ENCODE measurements around the gene UTP14C. TPM values are rescaled to one million over a fixed set of nuclear protein-coding genes. Genes with fewer than 3 reads are reported as not detected.
A peak's percentile ranks its signal among the peaks of the same experiment; 100 is the strongest.

UTP14C gene
- total RNA-seq, 1 donor from 2014 or later, result 19.1 TPM

DNA sequence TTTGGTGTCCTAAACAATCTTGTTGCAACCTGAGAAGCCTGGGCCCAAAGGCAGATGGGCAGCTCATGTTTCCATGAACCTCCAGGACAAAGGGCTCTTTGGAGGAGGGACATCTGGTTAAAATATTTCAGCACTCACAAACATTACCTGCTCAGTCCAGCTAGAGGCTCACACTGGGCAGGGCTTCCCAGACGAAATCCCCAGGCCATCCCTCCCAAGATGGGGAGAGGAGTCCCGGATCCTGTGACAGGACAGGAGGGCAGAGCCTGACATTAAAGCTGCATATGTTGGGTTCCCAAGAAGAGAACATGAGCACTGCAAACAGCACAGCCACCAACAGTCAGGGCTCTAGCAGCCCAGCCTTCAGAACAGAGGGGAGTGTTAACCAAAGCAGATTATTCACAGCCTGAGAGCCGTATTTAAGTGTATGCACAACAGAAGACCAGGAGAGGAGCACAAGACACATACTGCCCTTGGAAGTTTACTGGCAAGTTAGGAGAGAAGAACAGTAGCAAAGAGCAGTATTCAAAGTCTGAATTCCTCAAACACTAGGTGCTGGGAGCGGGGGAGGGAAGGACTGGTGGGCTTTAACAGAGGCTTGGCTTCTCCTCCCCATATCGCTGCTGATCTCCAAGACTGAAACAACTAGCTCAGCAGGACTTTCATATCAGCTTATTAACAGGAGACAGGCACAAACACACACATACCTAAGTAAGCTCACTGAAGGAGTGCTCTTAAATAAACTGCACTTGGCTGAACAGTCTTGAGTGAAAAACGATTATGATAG is 25.6 kb upstream of the UTP14C start:
- TF ChIP-seq, protein P1, sequence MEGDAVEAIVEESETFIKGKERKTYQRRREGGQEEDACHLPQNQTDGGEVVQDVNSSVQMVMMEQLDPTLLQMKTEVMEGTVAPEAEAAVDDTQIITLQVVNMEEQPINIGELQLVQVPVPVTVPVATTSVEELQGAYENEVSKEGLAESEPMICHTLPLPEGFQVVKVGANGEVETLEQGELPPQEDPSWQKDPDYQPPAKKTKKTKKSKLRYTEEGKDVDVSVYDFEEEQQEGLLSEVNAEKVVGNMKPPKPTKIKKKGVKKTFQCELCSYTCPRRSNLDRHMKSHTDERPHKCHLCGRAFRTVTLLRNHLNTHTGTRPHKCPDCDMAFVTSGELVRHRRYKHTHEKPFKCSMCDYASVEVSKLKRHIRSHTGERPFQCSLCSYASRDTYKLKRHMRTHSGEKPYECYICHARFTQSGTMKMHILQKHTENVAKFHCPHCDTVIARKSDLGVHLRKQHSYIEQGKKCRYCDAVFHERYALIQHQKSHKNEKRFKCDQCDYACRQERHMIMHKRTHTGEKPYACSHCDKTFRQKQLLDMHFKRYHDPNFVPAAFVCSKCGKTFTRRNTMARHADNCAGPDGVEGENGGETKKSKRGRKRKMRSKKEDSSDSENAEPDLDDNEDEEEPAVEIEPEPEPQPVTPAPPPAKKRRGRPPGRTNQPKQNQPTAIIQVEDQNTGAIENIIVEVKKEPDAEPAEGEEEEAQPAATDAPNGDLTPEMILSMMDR (IDR thresholded peaks at IDR 0.05; ENCODE audit: partially characterized antibody, unreplicated experiment), result no peak
- Mint-ChIP-seq H3K27ac (ENCODE audit: unreplicated experiment) (peak overlapping the region; percentile 92), H3K4me3 (ENCODE audit: unreplicated experiment) (no peak overlapping the region), H3K36me3 (ENCODE audit: unreplicated experiment) (no peaks in the 10 kb centered on the region), H3K9me3 (ENCODE audit: unreplicated experiment) (peaks cover 2% of the 10 kb centered on the region), H3K4me1 (ENCODE audit: low read depth, unreplicated experiment) (peaks cover 28% of the 10 kb centered on the region), H3K27me3 (ENCODE audit: unreplicated experiment) (peaks cover 2% of the 10 kb centered on the region)
- DNase-seq, result peak; percentile 27

DNA sequence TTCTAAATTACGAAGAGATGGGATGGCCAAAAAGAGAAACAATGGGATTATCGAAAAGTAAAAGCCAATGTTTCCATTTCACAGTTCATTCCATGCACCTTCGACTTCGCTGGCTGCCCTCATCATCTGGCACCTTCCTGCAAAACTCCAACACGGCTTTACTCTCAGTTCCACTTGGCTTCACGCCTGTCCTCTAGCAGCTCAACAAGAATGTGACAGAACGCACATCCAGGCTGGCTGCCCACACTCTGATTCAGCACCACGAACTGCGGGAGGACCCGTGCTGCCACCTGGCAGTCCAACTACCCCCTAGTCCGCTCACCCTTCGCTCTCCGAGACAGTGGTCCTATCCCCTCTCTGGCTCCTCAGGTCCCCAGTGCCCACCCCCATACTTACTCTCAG is 25.0 kb upstream of the UTP14C start:
- TF ChIP-seq, protein P1 (IDR thresholded peaks at IDR 0.05; ENCODE audit: partially characterized antibody, unreplicated experiment), result no peak
- H3K4me1 Mint-ChIP-seq (ENCODE audit: low read depth, unreplicated experiment), result peaks cover 28% of the 10 kb centered on the region

DNA sequence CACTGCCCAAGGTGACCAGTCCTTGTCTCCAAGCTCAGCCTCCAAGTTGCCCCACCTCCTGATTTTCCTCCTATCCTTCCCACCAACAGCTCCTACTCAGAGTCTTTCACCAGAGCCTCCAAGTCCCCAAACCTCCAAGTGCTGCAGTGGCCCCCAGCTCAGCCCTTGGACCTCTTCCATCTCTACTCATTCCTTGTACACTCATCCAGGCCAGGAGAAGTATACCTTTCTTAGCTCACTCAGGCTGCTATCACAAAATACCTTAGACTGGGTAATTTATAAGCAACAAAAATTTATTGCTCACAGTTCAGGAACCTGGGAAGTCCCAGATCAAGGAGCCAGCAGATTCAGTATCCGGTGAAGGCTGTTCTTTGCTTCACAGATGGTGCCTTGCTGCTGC is 24.6 kb upstream of the UTP14C start:
- Mint-ChIP-seq H3K36me3 (ENCODE audit: unreplicated experiment) (no peaks in the 10 kb centered on the region), H3K9me3 (ENCODE audit: unreplicated experiment) (peaks cover 2% of the 10 kb centered on the region), H3K4me3 (ENCODE audit: unreplicated experiment) (peak overlapping the region; percentile 21), H3K27me3 (ENCODE audit: unreplicated experiment) (peaks cover 2% of the 10 kb centered on the region), H3K4me1 (ENCODE audit: low read depth, unreplicated experiment) (peaks cover 28% of the 10 kb centered on the region), H3K27ac (ENCODE audit: unreplicated experiment) (peak overlapping the region; percentile 92)
- TF ChIP-seq, protein P1 (IDR thresholded peaks at IDR 0.05; ENCODE audit: partially characterized antibody, unreplicated experiment), result no peak
- DNase-seq, result no peak

More for the DNA sequence above, 25.0 kb upstream of the UTP14C start:
- peaks cover 2% of the 10 kb centered on the region for H3K9me3 Mint-ChIP-seq (ENCODE audit: unreplicated experiment)
- DNase-seq, result no peak
- H3K27ac Mint-ChIP-seq (ENCODE audit: unreplicated experiment), result peak overlapping the region; percentile 92
- peaks cover 2% of the 10 kb centered on the region for H3K27me3 Mint-ChIP-seq (ENCODE audit: unreplicated experiment)
- H3K4me3 Mint-ChIP-seq (ENCODE audit: unreplicated experiment), result no peak overlapping the region
- H3K36me3 Mint-ChIP-seq (ENCODE audit: unreplicated experiment), result no peaks in the 10 kb centered on the region

DNA sequence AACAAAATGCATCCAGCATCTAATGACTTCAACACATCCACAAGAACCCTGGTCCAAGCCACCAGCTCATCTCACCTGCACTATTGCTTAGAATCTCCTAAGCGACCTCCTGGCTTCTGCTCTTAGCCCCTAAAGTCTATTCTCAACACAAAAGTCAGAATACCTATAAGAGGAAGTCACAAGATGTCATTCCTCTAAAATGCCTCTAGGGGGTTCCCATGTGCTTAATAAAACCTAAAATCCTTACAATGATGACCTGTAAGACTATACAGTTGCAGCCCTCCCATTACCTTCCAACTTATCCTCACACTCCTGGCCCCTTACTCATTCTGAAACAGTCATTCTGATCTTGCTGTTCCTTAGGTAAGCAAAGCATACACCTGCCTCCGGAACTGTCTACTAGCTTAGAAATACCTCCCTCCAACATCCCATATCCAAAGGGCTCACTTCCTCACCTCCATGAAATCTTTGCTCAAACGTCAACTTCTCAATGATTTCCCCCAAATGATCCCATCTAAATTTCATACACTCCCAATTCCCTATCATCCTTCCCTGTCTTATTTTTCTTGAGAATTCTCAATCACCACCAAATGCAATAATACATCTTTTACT is 23.3 kb upstream of the UTP14C start:
- TF ChIP-seq, protein P1 (IDR thresholded peaks at IDR 0.05; ENCODE audit: partially characterized antibody, unreplicated experiment), result peak; percentile 77
- H3K27me3 Mint-ChIP-seq (ENCODE audit: unreplicated experiment), result peaks cover 2% of the 10 kb centered on the region
- no peak for DNase-seq
- no peaks in the 10 kb centered on the region for H3K36me3 Mint-ChIP-seq (ENCODE audit: unreplicated experiment)
- H3K9me3 Mint-ChIP-seq (ENCODE audit: unreplicated experiment), result peaks cover 8% of the 10 kb centered on the region
- H3K4me3 Mint-ChIP-seq (ENCODE audit: unreplicated experiment), result no peak overlapping the region
- no peak overlapping the region for H3K27ac Mint-ChIP-seq (ENCODE audit: unreplicated experiment)
- peaks cover 28% of the 10 kb centered on the region for H3K4me1 Mint-ChIP-seq (ENCODE audit: low read depth, unreplicated experiment)

DNA sequence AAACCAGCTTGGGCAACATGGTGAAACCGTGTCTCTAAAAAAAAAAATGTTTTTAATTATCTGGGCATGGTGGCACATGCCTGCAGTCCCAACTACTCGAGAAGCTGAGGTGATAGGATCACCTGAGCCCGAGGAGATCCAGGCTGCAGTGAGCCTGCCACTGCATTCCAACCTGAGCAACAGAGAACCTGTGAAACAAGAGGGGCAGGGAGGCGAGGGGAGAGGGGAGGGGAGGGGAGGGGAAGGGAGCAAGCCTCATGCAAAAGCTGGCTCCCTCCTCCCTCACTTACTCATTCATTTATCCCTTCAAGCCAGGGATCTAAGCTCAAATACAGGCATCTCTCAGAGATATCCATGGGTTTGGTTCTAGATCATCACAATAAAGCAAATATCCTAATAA is 22.1 kb upstream of the UTP14C start:
- TF ChIP-seq, protein P1 (IDR thresholded peaks at IDR 0.05; ENCODE audit: partially characterized antibody, unreplicated experiment), result no peak
- no peak overlapping the region for H3K27ac Mint-ChIP-seq (ENCODE audit: unreplicated experiment)
- H3K4me3 Mint-ChIP-seq (ENCODE audit: unreplicated experiment), result no peak overlapping the region
- H3K4me1 Mint-ChIP-seq (ENCODE audit: low read depth, unreplicated experiment), result peaks cover 28% of the 10 kb centered on the region
- H3K36me3 Mint-ChIP-seq (ENCODE audit: unreplicated experiment), result no peaks in the 10 kb centered on the region
- DNase-seq, result no peak
- H3K9me3 Mint-ChIP-seq (ENCODE audit: unreplicated experiment), result peaks cover 6% of the 10 kb centered on the region
- peaks cover 3% of the 10 kb centered on the region for H3K27me3 Mint-ChIP-seq (ENCODE audit: unreplicated experiment)

Measured in glutamatergic neuron (in vitro differentiated cells).